ENCODE data around the gene PCDHGA10. TPM values are rescaled to one million over a fixed set of nuclear protein-coding genes. Genes with fewer than 3 reads are reported as not detected.
"Not testable (repeated sequence)": the region's sequence is repeated elsewhere in the genome, so short reads cannot be mapped to it uniquely, and the experiment has no call there.

PCDHGA10 gene
- total and polyA plus RNA-seq, 5 donors from 2014 or later, result not detected

GRCh38 chr5:141388661-141389060, 24.1 kb upstream of the PCDHGA10 start:
- no peak for DNase-seq
- no peak for ATAC-seq (ENCODE audit: low read depth in 2 of 2)
- peaks cover 0 to 60% (median 18%) of the 10 kb centered on the region in 7 donors for H3K9me3 Mint-ChIP-seq
- Histone ChIP-seq H3K27me3 (ENCODE audit: control insufficient read depth, insufficient read depth, low read length) (peaks cover 42% of the 10 kb centered on the region), H3K4me1 (ENCODE audit: control insufficient read depth, insufficient read depth, low read length, poor library complexity, severe bottlenecking) (no peaks in the 10 kb centered on the region), H3K36me3 (ENCODE audit: control insufficient read depth, insufficient read depth, low read length) (no peaks in the 10 kb centered on the region), H3K4me3 (ENCODE audit: low read depth, low read length) (no peak overlapping the region), H3K9me3 (ENCODE audit: control insufficient read depth in 2 of 2, low read length in 2 of 2) (peaks cover 20 to 48% of the 10 kb centered on the region in 2 experiments), H3K27ac (ENCODE audit: insufficient read depth, low read length, poor library complexity, severe bottlenecking) (no peak overlapping the region)
- H3K36me3 Mint-ChIP-seq, result peaks cover 3% of the 10 kb centered on the region
- H3K27me3 Mint-ChIP-seq, result peaks cover 61% of the 10 kb centered on the region
- peak overlapping the region in 1 of 3 donors; percentile 49 for H3K27ac Mint-ChIP-seq
- no peak overlapping the region for H3K4me3 Mint-ChIP-seq
- H3K4me1 Mint-ChIP-seq, result peaks cover 0 to 3% (median 0%) of the 10 kb centered on the region in 4 donors

DNA sequence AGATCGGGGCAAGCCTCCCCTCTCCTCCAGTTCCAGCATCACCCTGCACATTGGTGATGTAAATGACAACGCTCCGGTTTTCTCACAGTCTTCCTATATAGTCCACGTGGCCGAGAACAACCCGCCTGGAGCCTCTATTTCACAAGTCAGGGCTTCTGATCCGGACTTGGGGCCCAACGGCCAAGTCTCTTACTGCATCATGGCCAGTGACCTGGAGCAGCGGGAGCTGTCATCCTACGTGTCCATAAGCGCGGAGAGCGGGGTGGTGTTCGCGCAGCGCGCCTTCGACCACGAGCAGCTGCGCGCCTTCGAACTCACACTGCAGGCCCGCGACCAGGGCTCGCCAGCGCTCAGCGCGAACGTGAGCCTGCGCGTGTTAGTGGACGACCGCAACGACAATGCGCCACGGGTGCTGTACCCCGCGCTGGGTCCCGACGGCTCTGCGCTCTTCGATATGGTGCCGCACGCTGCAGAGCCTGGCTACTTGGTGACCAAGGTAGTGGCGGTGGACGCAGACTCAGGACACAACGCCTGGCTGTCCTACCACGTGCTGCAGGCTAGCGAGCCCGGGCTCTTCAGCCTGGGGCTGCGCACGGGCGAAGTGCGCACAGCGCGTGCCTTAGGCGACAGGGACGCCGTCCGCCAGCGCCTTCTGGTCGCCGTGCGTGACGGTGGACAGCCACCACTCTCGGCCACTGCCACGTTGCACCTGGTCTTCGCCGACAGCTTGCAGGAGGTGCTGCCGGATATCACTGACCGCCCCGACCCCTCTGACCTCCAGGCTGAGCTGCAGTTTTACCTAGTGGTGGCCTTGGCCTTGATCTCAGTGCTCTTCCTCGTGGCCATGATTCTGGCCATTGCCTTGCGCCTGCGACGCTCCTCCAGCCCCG, 23.4 kb upstream of the PCDHGA10 start:
- H3K27ac Mint-ChIP-seq, result no peak overlapping the region
- Histone ChIP-seq H3K27me3 (ENCODE audit: control insufficient read depth, insufficient read depth, low read length) (peaks cover 41% of the 10 kb centered on the region), H3K27ac (ENCODE audit: insufficient read depth, low read length, poor library complexity, severe bottlenecking) (no peak overlapping the region), H3K36me3 (ENCODE audit: control insufficient read depth, insufficient read depth, low read length) (no peaks in the 10 kb centered on the region), H3K4me1 (ENCODE audit: control insufficient read depth, insufficient read depth, low read length, poor library complexity, severe bottlenecking) (no peaks in the 10 kb centered on the region), H3K9me3 (ENCODE audit: control insufficient read depth in 2 of 2, low read length in 2 of 2) (peaks cover 21 to 54% of the 10 kb centered on the region in 2 experiments), H3K4me3 (ENCODE audit: low read depth, low read length) (no peak overlapping the region)
- H3K4me3 Mint-ChIP-seq, result peak overlapping the region in 1 of 4 donors; percentile 77
- H3K9me3 Mint-ChIP-seq, result peaks cover 0 to 60% (median 18%) of the 10 kb centered on the region in 7 donors
- DNase-seq, result no peak
- H3K36me3 Mint-ChIP-seq, result peaks cover 3% of the 10 kb centered on the region
- peaks cover 0 to 3% (median 0%) of the 10 kb centered on the region in 4 donors for H3K4me1 Mint-ChIP-seq
- H3K27me3 Mint-ChIP-seq, result peaks cover 58% of the 10 kb centered on the region
- ATAC-seq (ENCODE audit: low read depth in 2 of 2), result no peak

DNA sequence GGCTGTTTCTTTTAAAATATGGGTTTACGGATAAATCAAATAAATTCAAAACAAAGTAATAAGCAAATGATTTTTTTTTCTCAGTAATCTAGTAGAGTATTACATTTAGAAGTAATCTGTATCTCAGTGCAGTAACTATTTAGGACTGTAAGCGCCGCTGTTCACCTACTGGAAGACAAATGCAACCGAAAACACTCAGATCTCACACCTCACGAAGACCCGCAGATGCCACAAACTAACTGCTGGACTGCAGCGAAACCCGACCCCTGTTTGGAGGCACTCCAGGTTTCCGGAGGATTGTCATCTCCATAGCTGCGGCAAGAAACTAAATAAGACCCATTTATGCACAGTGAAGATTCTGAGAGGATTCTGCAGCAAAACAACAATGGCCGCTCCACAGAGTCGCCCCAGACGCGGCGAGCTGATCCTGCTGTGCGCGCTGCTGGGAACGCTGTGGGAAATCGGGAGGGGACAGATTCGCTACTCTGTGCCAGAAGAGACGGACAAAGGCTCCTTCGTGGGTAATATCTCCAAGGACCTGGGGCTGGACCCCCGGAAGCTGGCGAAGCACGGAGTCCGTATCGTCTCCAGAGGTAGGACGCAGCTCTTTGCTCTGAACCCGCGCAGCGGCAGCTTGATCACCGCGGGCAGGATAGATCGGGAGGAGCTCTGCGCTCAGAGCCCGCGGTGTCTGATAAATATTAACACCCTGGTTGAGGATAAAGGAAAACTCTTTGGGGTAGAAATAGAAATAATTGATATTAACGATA, 20.2 kb upstream of the PCDHGA10 start, which contains the start of gene PCDHGA8:
TSS of gene PCDHGA8 (plus strand) at position 205 of the 770 bp plus-strand sequence. CDS start at position 386, 181 bp downstream.
- Histone ChIP-seq H3K4me1 (ENCODE audit: control insufficient read depth, insufficient read depth, low read length, poor library complexity, severe bottlenecking) (no peaks in the 10 kb centered on the region), H3K36me3 (ENCODE audit: control insufficient read depth, insufficient read depth, low read length) (no peaks in the 10 kb centered on the region), H3K9me3 (ENCODE audit: control insufficient read depth in 2 of 2, low read length in 2 of 2) (peaks cover 24 to 37% of the 10 kb centered on the region in 2 experiments), H3K4me3 (ENCODE audit: low read depth, low read length) (no peak within 1 kb of the TSS), H3K27me3 (ENCODE audit: control insufficient read depth, insufficient read depth, low read length) (peaks cover 26% of the 10 kb centered on the region), H3K27ac (ENCODE audit: insufficient read depth, low read length, poor library complexity, severe bottlenecking) (no peak within 1 kb of the TSS)
- peaks cover 0 to 57% (median 11%) of the 10 kb centered on the region in 7 donors for H3K9me3 Mint-ChIP-seq
- peak within 1 kb of the TSS in 1 of 4 donors; percentile 1 for H3K4me3 Mint-ChIP-seq
- ATAC-seq (ENCODE audit: low read depth in 2 of 2) (no peak), DNase-seq (no peak)
- H3K36me3 Mint-ChIP-seq, result peaks cover 3% of the 10 kb centered on the region
- peaks cover 0 to 3% (median 0%) of the 10 kb centered on the region in 4 donors for H3K4me1 Mint-ChIP-seq
- no peak within 1 kb of the TSS for H3K27ac Mint-ChIP-seq
- peaks cover 46% of the 10 kb centered on the region for H3K27me3 Mint-ChIP-seq

GRCh38 chr5:141393267-141393666, 19.5 kb upstream of the PCDHGA10 start:
- no peaks in the 10 kb centered on the region for H3K36me3 ChIP-seq (ENCODE audit: control insufficient read depth, insufficient read depth, low read length)
- DNase-seq, result no peak
- ATAC-seq (ENCODE audit: low read depth in 2 of 2), result no peak
- peaks cover 24% of the 10 kb centered on the region for H3K27me3 ChIP-seq (ENCODE audit: control insufficient read depth, insufficient read depth, low read length)
- H3K27ac Mint-ChIP-seq, result no peak overlapping the region
- H3K4me1 Mint-ChIP-seq, result peaks cover 0 to 3% (median 0%) of the 10 kb centered on the region in 4 donors
- H3K4me1 ChIP-seq (ENCODE audit: control insufficient read depth, insufficient read depth, low read length, poor library complexity, severe bottlenecking), result no peaks in the 10 kb centered on the region
- peaks cover 0 to 56% (median 11%) of the 10 kb centered on the region in 7 donors for H3K9me3 Mint-ChIP-seq
- H3K9me3 ChIP-seq (ENCODE audit: control insufficient read depth in 2 of 2, low read length in 2 of 2), result peaks cover 23 to 37% of the 10 kb centered on the region in 2 experiments
- H3K4me3 Mint-ChIP-seq, result no peak overlapping the region
- H3K4me3 ChIP-seq (ENCODE audit: low read depth, low read length), result no peak overlapping the region
- no peak overlapping the region for H3K27ac ChIP-seq (ENCODE audit: insufficient read depth, low read length, poor library complexity, severe bottlenecking)
- peaks cover 49% of the 10 kb centered on the region for H3K27me3 Mint-ChIP-seq
- H3K36me3 Mint-ChIP-seq, result peaks cover 3% of the 10 kb centered on the region

DNA sequence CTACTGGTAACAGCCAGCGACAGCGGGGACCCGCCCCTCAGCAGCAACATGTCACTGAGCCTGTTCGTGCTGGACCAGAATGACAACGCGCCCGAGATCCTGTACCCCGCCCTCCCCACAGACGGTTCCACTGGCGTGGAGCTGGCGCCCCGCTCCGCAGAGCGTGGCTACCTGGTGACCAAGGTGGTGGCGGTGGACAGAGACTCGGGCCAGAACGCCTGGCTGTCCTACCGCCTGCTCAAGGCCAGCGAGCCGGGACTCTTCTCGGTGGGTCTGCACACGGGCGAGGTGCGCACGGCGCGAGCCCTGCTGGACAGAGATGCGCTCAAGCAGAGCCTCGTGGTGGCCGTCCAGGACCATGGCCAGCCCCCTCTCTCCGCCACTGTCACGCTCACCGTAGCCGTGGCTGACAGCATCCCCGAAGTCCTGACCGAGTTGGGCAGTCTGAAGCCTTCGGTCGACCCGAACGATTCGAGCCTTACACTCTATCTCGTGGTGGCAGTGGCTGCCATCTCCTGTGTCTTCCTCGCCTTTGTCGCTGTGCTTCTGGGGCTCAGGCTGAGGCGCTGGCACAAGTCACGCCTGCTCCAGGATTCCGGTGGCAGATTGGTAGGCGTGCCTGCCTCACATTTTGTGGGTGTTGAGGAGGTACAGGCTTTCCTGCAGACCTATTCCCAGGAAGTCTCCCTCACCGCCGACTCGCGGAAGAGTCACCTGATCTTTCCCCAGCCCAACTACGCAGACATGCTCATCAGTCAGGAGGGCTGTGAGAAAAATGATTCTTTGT, 18.2 kb upstream of the PCDHGA10 start:
- not testable (repeated sequence) for H3K4me1 Mint-ChIP-seq; H3K27ac ChIP-seq (ENCODE audit: insufficient read depth, low read length, poor library complexity, severe bottlenecking); H3K4me3 ChIP-seq (ENCODE audit: low read depth, low read length); DNase-seq; H3K36me3 ChIP-seq (ENCODE audit: control insufficient read depth, insufficient read depth, low read length); ATAC-seq (ENCODE audit: low read depth in 2 of 2); H3K27ac Mint-ChIP-seq; H3K4me1 ChIP-seq (ENCODE audit: control insufficient read depth, insufficient read depth, low read length, poor library complexity, severe bottlenecking); H3K36me3 Mint-ChIP-seq
- peak overlapping the region in 1 of 4 donors; percentile 32 for H3K4me3 Mint-ChIP-seq
- H3K27me3 Mint-ChIP-seq, result peaks cover 41% of the 10 kb centered on the region
- peaks cover 0 to 55% (median 8%) of the 10 kb centered on the region in 7 donors for H3K9me3 Mint-ChIP-seq
- Histone ChIP-seq H3K27me3 (ENCODE audit: control insufficient read depth, insufficient read depth, low read length) (peaks cover 23% of the 10 kb centered on the region), H3K9me3 (ENCODE audit: control insufficient read depth in 2 of 2, low read length in 2 of 2) (peaks cover 23 to 37% of the 10 kb centered on the region in 2 experiments)

DNA sequence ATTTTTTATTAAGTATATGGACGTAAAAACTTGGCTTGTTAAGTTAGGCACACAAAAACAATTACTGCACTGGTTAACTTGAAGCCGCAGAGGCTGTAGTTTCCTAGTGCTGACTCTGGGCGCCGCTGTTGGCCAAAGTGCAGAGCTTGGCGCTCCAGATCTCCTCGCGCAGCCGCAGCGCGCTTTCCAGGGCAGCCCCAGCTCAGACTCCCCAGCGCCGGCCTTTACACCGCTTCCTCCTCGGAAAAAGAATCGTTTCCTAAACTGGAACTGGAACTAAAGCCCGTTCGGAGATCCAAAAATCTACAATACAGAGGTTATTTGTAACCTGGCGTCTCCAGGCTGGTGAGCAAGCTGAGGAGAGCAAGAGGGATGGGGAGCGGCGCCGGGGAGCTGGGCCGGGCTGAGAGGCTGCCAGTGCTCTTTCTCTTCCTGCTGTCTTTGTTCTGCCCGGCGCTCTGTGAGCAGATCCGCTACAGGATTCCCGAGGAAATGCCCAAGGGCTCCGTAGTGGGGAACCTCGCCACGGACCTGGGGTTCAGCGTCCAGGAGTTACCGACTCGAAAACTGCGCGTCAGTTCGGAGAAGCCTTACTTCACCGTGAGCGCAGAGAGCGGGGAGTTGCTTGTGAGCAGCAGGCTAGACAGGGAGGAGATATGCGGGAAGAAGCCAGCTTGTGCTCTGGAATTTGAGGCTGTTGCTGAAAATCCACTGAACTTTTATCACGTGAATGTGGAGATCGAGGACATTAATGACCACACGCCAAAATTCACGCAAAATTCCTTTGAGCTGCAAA, 14.8 kb upstream of the PCDHGA10 start, which contains the start of gene PCDHGB5:
TSS of gene PCDHGB5 (plus strand) at position 192 of the 796 bp plus-strand sequence. CDS start at position 373, 181 bp downstream.
- not testable (repeated sequence) for H3K4me1 Mint-ChIP-seq; H3K36me3 ChIP-seq (ENCODE audit: control insufficient read depth, insufficient read depth, low read length); H3K4me3 ChIP-seq (ENCODE audit: low read depth, low read length); H3K27ac ChIP-seq (ENCODE audit: insufficient read depth, low read length, poor library complexity, severe bottlenecking); H3K36me3 Mint-ChIP-seq; H3K4me1 ChIP-seq (ENCODE audit: control insufficient read depth, insufficient read depth, low read length, poor library complexity, severe bottlenecking); H3K27ac Mint-ChIP-seq
- peak within 1 kb of the TSS in 2 of 4 donors; percentile 29 to 43 for H3K4me3 Mint-ChIP-seq
- peaks cover 40% of the 10 kb centered on the region for H3K27me3 Mint-ChIP-seq
- ATAC-seq (ENCODE audit: low read depth in 2 of 2) (peak; percentile 50 to 59), DNase-seq (peak in 1 of 3 donors; percentile 45)
- H3K9me3 Mint-ChIP-seq, result peaks cover 0 to 41% (median 7%) of the 10 kb centered on the region in 7 donors
- peaks cover 26% of the 10 kb centered on the region for H3K27me3 ChIP-seq (ENCODE audit: control insufficient read depth, insufficient read depth, low read length)
- H3K9me3 ChIP-seq (ENCODE audit: control insufficient read depth in 2 of 2, low read length in 2 of 2), result peaks cover 21 to 28% of the 10 kb centered on the region in 2 experiments
